Cardiac fibroblast (primary cell): ENCODE measurements around the gene DGKG.

Source experiments
- DNase-seq, 2 donors: peaks; one replicate each; pipeline versions ENCODE4 v3.0.0 to v3.0.0-alpha.2; 2010; ENCODE audit warnings: low read depth in 2 of 2
- H3K4me3 ChIP-seq, 2 donors: replicated peaks in 1 of 2; 1 replicate in 1 of 2; 2 replicates in 1 of 2; pipeline ENCODE4 v1.5.1; 2011; ENCODE audit warnings: low read depth in 2 of 2, low read length in 2 of 2, mild to moderate bottlenecking in 2 of 2, moderate library complexity in 1 of 2
- TF ChIP-seq, protein P1 (sequence below): IDR thresholded peaks from one replicate; pipeline ENCODE4 v1.5.1; 2011; ENCODE audit warnings: low read depth, mild to moderate bottlenecking, low read length, inconsistent platforms

The DGKG gene

DNA sequence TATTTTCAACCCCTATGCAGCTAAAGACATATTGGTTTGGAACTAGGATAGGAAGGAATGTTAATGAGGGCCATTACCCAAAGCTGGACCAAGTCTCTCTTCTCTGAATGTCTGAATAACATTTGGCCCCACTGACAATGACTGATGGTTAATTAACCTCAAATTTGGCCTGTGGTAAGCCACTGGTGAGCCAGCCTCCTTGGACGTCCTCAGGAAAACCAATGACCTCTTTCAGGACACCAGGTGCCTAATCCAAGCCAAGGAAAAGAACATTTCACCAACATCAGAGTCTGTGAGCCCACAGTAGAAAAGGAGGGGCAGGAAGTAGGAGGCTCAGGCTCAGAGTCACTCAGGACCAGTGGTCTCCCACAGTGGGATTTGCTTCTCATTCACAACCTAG, 196.7 kb downstream of the DGKG start:
- TF ChIP-seq, protein P1, sequence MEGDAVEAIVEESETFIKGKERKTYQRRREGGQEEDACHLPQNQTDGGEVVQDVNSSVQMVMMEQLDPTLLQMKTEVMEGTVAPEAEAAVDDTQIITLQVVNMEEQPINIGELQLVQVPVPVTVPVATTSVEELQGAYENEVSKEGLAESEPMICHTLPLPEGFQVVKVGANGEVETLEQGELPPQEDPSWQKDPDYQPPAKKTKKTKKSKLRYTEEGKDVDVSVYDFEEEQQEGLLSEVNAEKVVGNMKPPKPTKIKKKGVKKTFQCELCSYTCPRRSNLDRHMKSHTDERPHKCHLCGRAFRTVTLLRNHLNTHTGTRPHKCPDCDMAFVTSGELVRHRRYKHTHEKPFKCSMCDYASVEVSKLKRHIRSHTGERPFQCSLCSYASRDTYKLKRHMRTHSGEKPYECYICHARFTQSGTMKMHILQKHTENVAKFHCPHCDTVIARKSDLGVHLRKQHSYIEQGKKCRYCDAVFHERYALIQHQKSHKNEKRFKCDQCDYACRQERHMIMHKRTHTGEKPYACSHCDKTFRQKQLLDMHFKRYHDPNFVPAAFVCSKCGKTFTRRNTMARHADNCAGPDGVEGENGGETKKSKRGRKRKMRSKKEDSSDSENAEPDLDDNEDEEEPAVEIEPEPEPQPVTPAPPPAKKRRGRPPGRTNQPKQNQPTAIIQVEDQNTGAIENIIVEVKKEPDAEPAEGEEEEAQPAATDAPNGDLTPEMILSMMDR = no peak
- no peak overlapping the region for H3K4me3 ChIP-seq
- DNase-seq = no peak

GRCh38 chr3:186164696-186165095, 197.3 kb downstream of the DGKG start:
- no peak overlapping the region for H3K4me3 ChIP-seq
- TF ChIP-seq, protein P1 = no peak
- DNase-seq = no peak

- peak in 1 of 2 donors; percentile 6 for DNase-seq
- no peak overlapping the region for H3K4me3 ChIP-seq
- TF ChIP-seq, protein P1 = no peak
These were observed 199.8 kb downstream of the DGKG start for GRCh38 chr3:186162221-186162620.

DNA sequence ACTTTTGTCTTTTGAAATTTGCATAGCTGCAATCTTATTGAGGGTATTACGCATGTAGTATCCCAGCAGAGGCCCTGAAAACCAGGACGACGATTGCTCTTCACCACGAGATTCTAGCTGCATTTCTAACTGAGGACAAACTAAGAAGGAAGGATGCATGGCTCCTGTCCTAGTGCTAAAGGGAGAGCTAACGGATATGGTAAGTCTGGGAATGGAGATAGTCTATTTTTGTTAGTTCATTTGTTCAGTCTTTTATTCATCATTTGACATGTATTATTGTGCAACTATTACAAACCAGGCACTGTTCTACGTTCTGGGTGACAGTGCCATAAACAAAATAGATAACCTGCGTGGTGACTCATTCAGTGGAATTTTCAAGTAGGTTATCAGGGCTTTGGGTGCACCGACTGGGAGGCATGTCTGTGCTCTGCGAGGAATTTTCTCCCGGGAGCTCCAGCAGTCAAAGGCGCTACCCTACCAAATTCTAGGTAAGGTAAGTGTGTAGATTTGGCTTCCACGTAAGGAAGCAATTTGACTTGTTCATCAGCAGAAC, 201.3 kb downstream of the DGKG start:
- DNase-seq = peak in 1 of 2 donors; percentile 4
- TF ChIP-seq, protein P1 = no peak
- H3K4me3 ChIP-seq = no peak overlapping the region

- TF ChIP-seq, protein P1 = no peak
- no peak overlapping the region for H3K4me3 ChIP-seq
- no peak for DNase-seq
These were observed 207.4 kb downstream of the DGKG start for GRCh38 chr3:186154641-186155040.

DNA sequence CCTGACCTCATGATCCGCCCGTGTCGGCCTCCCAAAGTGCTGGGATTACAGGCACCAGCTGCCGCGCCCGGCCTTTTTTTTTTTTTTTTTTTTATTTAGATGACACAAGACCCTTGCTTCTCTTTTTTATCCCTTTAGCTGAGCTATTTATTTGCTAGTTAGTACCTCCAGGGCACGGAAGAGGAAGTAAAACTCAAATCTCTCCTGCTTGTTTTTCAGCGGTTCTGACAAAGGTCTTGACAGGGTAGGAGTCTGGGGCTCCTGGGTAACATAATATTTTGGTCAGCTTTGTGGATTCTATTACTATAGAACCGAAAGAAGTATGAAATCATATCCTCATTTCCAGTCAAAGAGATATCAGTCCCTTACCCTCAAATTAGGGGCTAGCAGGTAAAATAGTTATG, 209.1 kb downstream of the DGKG start:
- no peak overlapping the region for H3K4me3 ChIP-seq
- TF ChIP-seq, protein P1 = no peak
- no peak for DNase-seq

GRCh38 chr3:186152361-186152798, 209.7 kb downstream of the DGKG start:
- no peak overlapping the region for H3K4me3 ChIP-seq
- DNase-seq = no peak
- TF ChIP-seq, protein P1 = no peak
